ENCODE results near the gene LMNB1. TPM values are rescaled to one million over a fixed set of nuclear protein-coding genes. Genes with fewer than 3 reads are reported as not detected.

The LMNB1 gene
- total RNA-seq, 4 donors from 2014 or later, result 7.9 to 53.3 (median 16.8) TPM

DNA sequence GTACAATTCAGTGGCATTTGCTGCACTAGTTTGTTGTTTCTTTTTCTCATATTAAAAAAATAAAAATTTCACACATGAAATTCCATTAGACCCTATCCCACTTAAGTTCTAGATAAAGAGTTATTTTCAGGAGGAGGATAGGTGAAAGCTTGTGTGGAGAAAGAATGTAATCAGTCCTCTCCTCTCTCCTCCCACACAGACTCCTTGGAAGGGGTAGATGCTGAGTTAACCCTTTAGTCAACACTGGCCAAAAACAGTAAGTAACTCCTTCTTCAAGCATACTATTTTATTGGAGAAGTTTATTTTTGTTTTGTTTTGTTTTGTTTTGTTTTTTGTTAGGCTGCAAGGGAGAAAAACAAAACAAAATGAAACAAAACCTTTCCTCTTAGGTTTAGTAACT is 30.6 kb upstream of the LMNB1 start:
- no peak overlapping the region for H3K27ac ChIP-seq
- DNase-seq, result no peak
- no peaks in the 10 kb centered on the region for H3K36me3 ChIP-seq
- in situ Hi-C loops (cut with MboI; ENCODE audit: low pct_ligation_motif_present in 1 of 4, low pct_unique_long_range_greater_than_20kb in 1 of 4, low sequenced_read_pairs in 3 of 4), result no loop called here
- no peaks in the 10 kb centered on the region for H3K9me3 ChIP-seq
- H3K4me3 ChIP-seq, result no peak overlapping the region
- H3K27me3 ChIP-seq, result no peaks in the 10 kb centered on the region
- H3K4me1 ChIP-seq, result no peaks in the 10 kb centered on the region
- intact Hi-C loops (cut with DNase I; ENCODE audit: low total_unique reads), result no loop called here
- TF ChIP-seq POLR2AphosphoS5 (IDR thresholded peaks at IDR 0.05) (no peak), EP300 (IDR thresholded peaks at IDR 0.05; ENCODE audit: low read depth) (no peak), POLR2A (IDR thresholded peaks at IDR 0.05) (no peak)
- TF ChIP-seq, protein P1, sequence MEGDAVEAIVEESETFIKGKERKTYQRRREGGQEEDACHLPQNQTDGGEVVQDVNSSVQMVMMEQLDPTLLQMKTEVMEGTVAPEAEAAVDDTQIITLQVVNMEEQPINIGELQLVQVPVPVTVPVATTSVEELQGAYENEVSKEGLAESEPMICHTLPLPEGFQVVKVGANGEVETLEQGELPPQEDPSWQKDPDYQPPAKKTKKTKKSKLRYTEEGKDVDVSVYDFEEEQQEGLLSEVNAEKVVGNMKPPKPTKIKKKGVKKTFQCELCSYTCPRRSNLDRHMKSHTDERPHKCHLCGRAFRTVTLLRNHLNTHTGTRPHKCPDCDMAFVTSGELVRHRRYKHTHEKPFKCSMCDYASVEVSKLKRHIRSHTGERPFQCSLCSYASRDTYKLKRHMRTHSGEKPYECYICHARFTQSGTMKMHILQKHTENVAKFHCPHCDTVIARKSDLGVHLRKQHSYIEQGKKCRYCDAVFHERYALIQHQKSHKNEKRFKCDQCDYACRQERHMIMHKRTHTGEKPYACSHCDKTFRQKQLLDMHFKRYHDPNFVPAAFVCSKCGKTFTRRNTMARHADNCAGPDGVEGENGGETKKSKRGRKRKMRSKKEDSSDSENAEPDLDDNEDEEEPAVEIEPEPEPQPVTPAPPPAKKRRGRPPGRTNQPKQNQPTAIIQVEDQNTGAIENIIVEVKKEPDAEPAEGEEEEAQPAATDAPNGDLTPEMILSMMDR (IDR thresholded peaks at IDR 0.05), result no peak

DNA sequence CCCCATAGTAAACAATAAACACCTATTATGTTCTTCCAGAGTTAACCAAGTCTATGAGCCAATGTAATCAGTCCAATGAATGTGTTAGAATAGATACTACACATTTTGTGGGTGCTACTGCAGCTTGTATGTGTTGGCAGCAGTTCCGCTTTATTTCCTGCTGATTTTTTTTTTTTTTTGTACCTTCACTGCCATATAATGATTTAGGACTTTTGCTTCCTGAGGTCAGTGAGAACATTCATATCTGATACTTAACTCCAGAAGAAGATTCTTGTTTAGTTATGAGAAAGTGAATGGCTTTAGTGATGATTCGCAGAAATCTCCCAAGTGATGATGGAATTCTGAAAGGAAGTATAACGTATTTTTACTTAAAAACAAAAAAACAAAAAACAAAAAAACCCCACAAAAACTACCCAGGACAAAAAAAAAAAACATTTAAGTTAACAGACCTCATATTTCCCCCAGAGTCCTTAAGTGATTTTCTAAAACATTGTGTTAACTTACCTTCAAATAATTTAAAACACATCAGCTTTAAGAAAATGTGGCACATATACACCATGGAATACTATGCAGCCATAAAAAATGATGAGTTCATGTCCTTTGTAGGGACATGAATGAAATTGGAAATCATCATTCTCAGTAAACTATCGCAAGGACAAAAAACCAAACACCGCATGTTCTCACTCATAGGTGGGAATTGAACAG is 24.7 kb upstream of the LMNB1 start:
- Histone ChIP-seq H3K4me3 (no peak overlapping the region), H3K27me3 (no peaks in the 10 kb centered on the region), H3K9me3 (no peaks in the 10 kb centered on the region), H3K4me1 (no peaks in the 10 kb centered on the region), H3K36me3 (no peaks in the 10 kb centered on the region), H3K27ac (no peak overlapping the region)
- WGBS, 2 donors (ENCODE audit: low coverage in 1 of 2), result 83% methylated on average over 3 to 5 of the region's 5 CpGs
- no peak for TF ChIP-seq POLR2AphosphoS5 (IDR thresholded peaks at IDR 0.05)
- TF ChIP-seq, protein P1 (IDR thresholded peaks at IDR 0.05), result no peak
- no peak for TF ChIP-seq EP300 (IDR thresholded peaks at IDR 0.05; ENCODE audit: low read depth)
- no peak for TF ChIP-seq POLR2A (IDR thresholded peaks at IDR 0.05)
- intact Hi-C loops (cut with DNase I; ENCODE audit: low total_unique reads), result no loop called here
- no peak for DNase-seq
- in situ Hi-C loops (cut with MboI; ENCODE audit: low pct_ligation_motif_present in 1 of 4, low pct_unique_long_range_greater_than_20kb in 1 of 4, low sequenced_read_pairs in 3 of 4), result no loop called here

DNA sequence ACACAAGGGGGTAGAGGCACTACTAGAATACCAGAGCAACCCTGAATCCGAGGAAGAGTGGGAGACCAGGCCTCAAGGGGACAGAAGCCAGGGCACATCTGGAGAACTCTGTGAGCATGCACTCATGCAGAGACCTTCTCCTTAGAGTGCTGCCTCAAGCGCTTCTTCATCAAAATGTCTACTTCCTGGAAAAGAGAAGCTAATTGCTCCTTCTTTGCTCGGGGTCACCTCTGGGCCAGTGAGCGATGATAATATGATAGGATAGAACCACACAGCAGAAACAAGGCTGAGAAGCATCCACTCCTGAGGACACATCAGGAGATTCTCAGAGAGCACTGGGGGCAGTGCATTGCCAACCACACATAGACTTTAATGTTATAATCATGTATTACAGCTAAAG is 23.7 kb upstream of the LMNB1 start:
- no peaks in the 10 kb centered on the region for H3K9me3 ChIP-seq
- DNase-seq, result no peak
- no peaks in the 10 kb centered on the region for H3K4me1 ChIP-seq
- WGBS, 2 donors (ENCODE audit: low coverage in 1 of 2), result 77 to 94% methylated on average over 4 of the region's 4 CpGs
- no peak for TF ChIP-seq POLR2AphosphoS5 (IDR thresholded peaks at IDR 0.05)
- TF ChIP-seq, protein P1 (IDR thresholded peaks at IDR 0.05), result no peak
- no peak for TF ChIP-seq POLR2A (IDR thresholded peaks at IDR 0.05)
- TF ChIP-seq EP300 (IDR thresholded peaks at IDR 0.05; ENCODE audit: low read depth), result no peak
- H3K36me3 ChIP-seq, result no peaks in the 10 kb centered on the region
- no peak overlapping the region for H3K27ac ChIP-seq
- no peaks in the 10 kb centered on the region for H3K27me3 ChIP-seq
- no peak overlapping the region for H3K4me3 ChIP-seq
- in situ Hi-C loops (cut with MboI; ENCODE audit: low pct_ligation_motif_present in 1 of 4, low pct_unique_long_range_greater_than_20kb in 1 of 4, low sequenced_read_pairs in 3 of 4) (no loop called here), intact Hi-C loops (cut with DNase I; ENCODE audit: low total_unique reads) (no loop called here)

DNA sequence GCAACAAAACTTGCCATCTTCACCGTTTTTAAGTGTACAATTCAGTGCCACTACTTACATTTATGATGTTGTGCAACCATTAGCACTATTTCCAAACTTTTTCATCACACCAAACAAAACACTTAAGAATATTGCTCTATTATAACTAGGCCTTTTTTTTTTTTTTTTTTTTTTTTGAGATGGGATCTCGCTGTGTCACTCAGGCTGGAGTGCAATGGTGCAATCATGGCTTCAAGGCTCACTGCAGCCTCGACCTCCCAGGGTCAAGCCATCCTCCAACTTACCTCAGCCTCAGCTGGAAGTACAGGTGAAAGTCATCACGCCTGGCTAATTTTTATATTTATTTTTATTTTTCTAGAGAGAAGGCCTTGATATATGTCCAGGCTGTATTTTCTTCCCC is 22.3 kb upstream of the LMNB1 start:
- Histone ChIP-seq H3K9me3 (no peaks in the 10 kb centered on the region), H3K4me3 (no peak overlapping the region), H3K36me3 (no peaks in the 10 kb centered on the region), H3K27me3 (no peaks in the 10 kb centered on the region), H3K4me1 (peaks cover 0 to 5% (median 0%) of the 10 kb centered on the region in 4 donors), H3K27ac (no peak overlapping the region)
- WGBS, 2 donors (ENCODE audit: low coverage in 1 of 2), result 76 to 83% methylated on average over 4 of the region's 4 CpGs
- intact Hi-C loops (cut with DNase I; ENCODE audit: low total_unique reads) (loop anchor here (5.0 kb wide), 1 partner anchor 663 kb away; no protein-coding TSS in a partner anchor), in situ Hi-C loops (cut with MboI; ENCODE audit: low pct_ligation_motif_present in 1 of 4, low pct_unique_long_range_greater_than_20kb in 1 of 4, low sequenced_read_pairs in 3 of 4) (no loop called here)
- DNase-seq, result no peak
- TF ChIP-seq, protein P1 (IDR thresholded peaks at IDR 0.05), result no peak
- TF ChIP-seq POLR2A (IDR thresholded peaks at IDR 0.05) (no peak), POLR2AphosphoS5 (IDR thresholded peaks at IDR 0.05) (no peak), EP300 (IDR thresholded peaks at IDR 0.05; ENCODE audit: low read depth) (no peak)
